ENCODE data around the gene EDN2. TPM values are rescaled to one million over a fixed set of nuclear protein-coding genes. Genes with fewer than 3 reads are reported as not detected.

The EDN2 gene
- total and polyA plus RNA-seq, 4 donors = 0.10 to 0.13 TPM; not detected in 2

GRCh38 chr1:41486371-41487125 is 2.1 kb upstream of the EDN2 start:
- H3K9me3 ChIP-seq (ENCODE audit: control insufficient read depth in 4 of 4, low read length in 3 of 4) = no peaks in the 10 kb centered on the region
- no peak for DNase-seq (ENCODE audit: low spot score)

More at GRCh38 chr1:41486371-41487125, 2.1 kb upstream of the EDN2 start:
- H3K9ac ChIP-seq (ENCODE audit: low read depth in 1 of 2, low read length in 2 of 2) = no peak overlapping the region
- no peaks in the 10 kb centered on the region for H3K27me3 ChIP-seq (ENCODE audit: control insufficient read depth in 4 of 4, insufficient read depth in 4 of 4, low read length in 3 of 4)
- H3K4me1 ChIP-seq (ENCODE audit: control insufficient read depth in 4 of 4, insufficient read depth in 4 of 4, low read length in 3 of 4) = peaks cover 0 to 24% (median 15%) of the 10 kb centered on the region in 4 donors
- H3K27ac ChIP-seq (ENCODE audit: low read depth in 1 of 2, low read length in 2 of 2) = no peak overlapping the region
- no peak overlapping the region for H3K4me3 ChIP-seq (ENCODE audit: low read depth in 1 of 3, low read length in 3 of 3)
- TF ChIP-seq NR2F2 (IDR thresholded peaks at IDR 0.05) (no peak), EGR1 (IDR thresholded peaks at IDR 0.05; ENCODE audit: low read depth in 2 of 2) (no peak), RXRA (IDR thresholded peaks at IDR 0.05) (no peak), CTCF (IDR thresholded peaks at IDR 0.05; ENCODE audit: low read depth, low read length, missing input control) (no peak), FOXA1 (IDR thresholded peaks at IDR 0.05) (no peak), FOXA2 (IDR thresholded peaks at IDR 0.05) (no peak), REST (IDR thresholded peaks at IDR 0.05) (no peak), MAX (IDR thresholded peaks at IDR 0.05) (no peak), HNF4A (conservative IDR thresholded peaks at IDR 0.05) (no peak), SP1 (IDR thresholded peaks at IDR 0.05) (no peak), ZBTB33 (IDR thresholded peaks at IDR 0.05) (no peak)
- WGBS = 63% methylated on average over 23 of the region's 23 CpGs
- H3K36me3 ChIP-seq (ENCODE audit: control insufficient read depth in 4 of 4, insufficient read depth in 3 of 4, low read depth in 1 of 4, low read length in 3 of 4) = no peaks in the 10 kb centered on the region

Data from liver (tissue), 9 donors.